HepG2 (cell line): ENCODE data around the gene MARK2. TPM values are rescaled to one million over a fixed set of nuclear protein-coding genes. Genes with fewer than 3 reads are reported as not detected.

Source experiments
- FOSL2 ChIP-seq: sonication (generic); formaldehyde crosslinking; IDR thresholded peaks from 2 replicates; pipeline ENCODE4 v1.4.0; 2020; ENCODE audit warnings: missing genetic modification reagents
- POLR2A ChIP-seq, 2 experiments: IDR thresholded peaks; 2 replicates each; pipeline ENCODE4 v1.6.1; 2011; ENCODE audit warnings: low read depth in 2 of 2, low read length in 2 of 2, mild to moderate bottlenecking in 1 of 2, moderate library complexity in 1 of 2; ENCODE audit not compliant: insufficient read depth in 1 of 2
- SIX1 ChIP-seq: sonication (generic); formaldehyde crosslinking; IDR thresholded peaks from 2 replicates; pipeline ENCODE4 v1.4.0; 2020; ENCODE audit warnings: missing genetic modification reagents, borderline replicate concordance
- SNRNP70 ChIP-seq: fragments of 200-400 bp; formaldehyde crosslinking; IDR thresholded peaks from 2 replicates; pipeline ENCODE4 v1.6.1; 2017; ENCODE audit warnings: mild to moderate bottlenecking, low read depth, low read length, moderate library complexity
- ZMYM4 ChIP-seq: sonication (generic); formaldehyde crosslinking; IDR thresholded peaks from 2 replicates; pipeline ENCODE4 v1.8.1; 2023; ENCODE audit warnings: mild to moderate bottlenecking, missing genetic modification reagents
- ZNF101 ChIP-seq: sonication (generic); formaldehyde crosslinking; IDR thresholded peaks from 2 replicates; pipeline ENCODE4 v1.4.0; 2020; ENCODE audit warnings: mild to moderate bottlenecking, low read depth, missing genetic modification reagents, borderline replicate concordance
- ZNF274 ChIP-seq: sonication (generic); formaldehyde crosslinking; IDR thresholded peaks from 2 replicates; pipeline ENCODE4 v1.5.1; 2020; ENCODE audit warnings: mild to moderate bottlenecking, missing genetic modification reagents
- ZNF543 ChIP-seq: sonication (generic); formaldehyde crosslinking; IDR thresholded peaks from 2 replicates; pipeline ENCODE4 v1.4.0; 2020; ENCODE audit warnings: mild to moderate bottlenecking, missing genetic modification reagents
- ZNF646 ChIP-seq: sonication (generic); formaldehyde crosslinking; IDR thresholded peaks from 2 replicates; pipeline ENCODE4 v1.9.0; 2021; ENCODE audit warnings: mild to moderate bottlenecking, missing genetic modification reagents
- ZNF816 ChIP-seq: sonication (generic); formaldehyde crosslinking; IDR thresholded peaks from 2 replicates; pipeline ENCODE4 v1.8.0; 2022; ENCODE audit warnings: missing genetic modification reagents, mild to moderate bottlenecking, borderline replicate concordance
- ZNF878 ChIP-seq: sonication (generic); formaldehyde crosslinking; IDR thresholded peaks from 2 replicates; pipeline ENCODE4 v1.8.1; 2023; ENCODE audit warnings: mild to moderate bottlenecking, missing genetic modification reagents, moderate library complexity
- ZNF883 ChIP-seq: sonication (generic); formaldehyde crosslinking; IDR thresholded peaks from 2 replicates; pipeline ENCODE4 v1.5.1; 2020; ENCODE audit warnings: mild to moderate bottlenecking, missing genetic modification reagents; ENCODE audit errors: not compliant biosample characterization
- polyA plus RNA-seq, 8 experiments: library from polyadenylated mRNA; depleted of rRNA in 3 of 8; stranded (reverse) in 7 of 8; unstranded in 1 of 8; fragments of >200 nt; fragmentation: Illumina TruSeq in 4 of 8; extraction: Trizol in 4 of 8; gene quantifications; 2 replicates each; pipeline versions ENCODE4 v1.2.1 to v1.2.3, GENCODE V29; 2011 to 2016; ENCODE audit warnings: low read depth in 4 of 8, missing spikeins in 1 of 8, mixed read lengths in 1 of 8; ENCODE audit not compliant: insufficient read depth in 1 of 8
- total RNA-seq, 5 experiments: library from RNA; depleted of rRNA; stranded (reverse); fragments of >200 nt; fragmentation: Illumina TruSeq; extraction: Trizol; gene quantifications; 2 replicates each; pipeline ENCODE4 v1.2.3, GENCODE V29; 2016; ENCODE audit warnings: low read depth in 1 of 5

The MARK2 gene
- total and polyA plus RNA-seq, 2 of the 13 experiments (the other 11 are each of a cell fraction or from before 2014, with no cell fraction given) = 13.5 to 13.9 TPM

DNA sequence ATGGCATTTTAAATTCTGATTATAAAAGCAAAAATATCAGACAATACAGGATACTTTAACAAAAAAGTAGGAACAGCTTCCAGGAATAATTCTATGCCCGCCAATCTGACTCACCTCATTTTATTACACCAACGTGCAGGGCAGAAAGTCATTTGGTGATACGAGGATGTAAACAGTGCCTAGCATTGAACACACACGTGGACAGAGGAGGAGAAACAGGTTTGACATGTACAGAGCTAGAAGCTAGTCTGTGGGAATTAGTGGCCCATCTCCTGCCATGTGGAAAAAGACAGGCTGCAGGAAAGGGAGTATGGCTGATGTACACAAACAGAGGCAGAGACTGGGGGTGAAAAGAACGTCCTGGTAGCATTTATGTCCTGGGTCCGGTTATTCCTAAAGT, 34.7 kb upstream of the MARK2 start (continued):
- TF ChIP-seq ZNF646 (no peak), ZNF883 (CRISPR knock-in tag) (no peak), FOSL2 (CRISPR knock-in tag) (no peak), ZNF274 (CRISPR knock-in tag) (no peak), ZNF101 (no peak), SIX1 (CRISPR knock-in tag) (no peak), SNRNP70 (no peak), ZNF543 (no peak), ZNF878 (CRISPR knock-in tag) (no peak), ZNF816 (CRISPR knock-in tag) (no peak), ZMYM4 (no peak), POLR2A (IDR thresholded peaks at IDR 0.05; ENCODE audit: insufficient read depth in 1 of 2, low read depth in 2 of 2, low read length in 2 of 2) (no peak)
